ENCODE data around the gene SLC9A9.
A peak's percentile ranks its signal among the peaks of the same experiment; 100 is the strongest.

SLC9A9 gene

GRCh38 chr3:143235614-143236204 is 612.6 kb downstream of the SLC9A9 start:
- DNase-seq: no peak

DNA sequence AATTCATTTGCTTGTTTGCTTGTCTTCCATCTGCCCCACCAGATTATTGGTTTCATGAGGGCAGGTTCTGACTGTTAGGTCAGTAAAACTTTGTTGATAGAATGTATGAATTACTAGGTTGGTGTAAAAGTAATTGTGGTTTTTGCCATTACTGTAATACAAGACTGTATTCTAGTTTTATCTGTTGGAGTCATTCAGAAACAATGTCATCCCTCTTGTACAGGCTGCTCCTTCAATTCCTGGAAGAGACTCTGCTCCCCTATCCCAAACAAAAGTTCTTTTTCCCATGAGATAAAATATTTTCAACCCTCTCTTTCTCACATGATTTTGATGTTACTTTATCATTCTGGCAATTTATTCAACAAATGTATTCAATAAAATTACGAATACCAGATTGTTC is 613.7 kb downstream of the SLC9A9 start:
- no peak for DNase-seq

- DNase-seq: no peak
Observed at GRCh38 chr3:143232981-143233380, 615.3 kb downstream of the SLC9A9 start.

- no peak for DNase-seq
Observed at GRCh38 chr3:143228405-143228804, 619.9 kb downstream of the SLC9A9 start.

DNA sequence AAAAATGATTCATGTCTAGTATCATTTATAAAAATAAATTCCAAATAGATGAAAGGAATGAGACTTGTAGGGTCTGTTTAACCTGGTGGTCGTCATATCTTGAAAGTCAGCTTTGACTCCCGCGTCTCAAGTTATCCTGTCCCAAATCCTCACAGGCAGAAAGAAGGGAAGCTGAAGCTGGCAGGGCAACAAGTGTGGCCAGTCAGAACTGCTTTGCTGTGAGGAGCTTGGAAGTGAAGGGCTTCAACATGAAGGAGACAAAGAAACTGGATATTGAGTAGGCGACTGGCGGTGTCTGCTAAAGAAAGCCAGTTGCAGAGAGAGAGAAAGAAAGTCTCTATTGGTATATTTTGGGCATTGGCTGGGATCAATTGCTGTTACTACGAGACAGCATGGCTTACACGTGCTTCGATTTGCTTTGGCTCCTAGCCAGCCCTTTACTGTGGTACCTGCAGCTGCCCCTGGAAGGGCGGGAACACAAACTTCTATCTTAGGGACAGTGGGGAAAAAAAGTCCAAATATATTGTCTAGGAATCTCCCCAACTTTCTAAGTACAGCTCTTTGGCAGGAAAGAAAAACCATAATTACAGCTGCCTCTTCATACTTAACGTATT is 621.5 kb downstream of the SLC9A9 start:
- peak; percentile 41 to 69 for DNase-seq

GRCh38 chr3:143224716-143225115 is 623.6 kb downstream of the SLC9A9 start:
- peak; percentile 76 to 96 for DNase-seq

- no peak for DNase-seq
Observed at GRCh38 chr3:143222981-143223380, 625.3 kb downstream of the SLC9A9 start.

GRCh38 chr3:143222505-143222904 is 625.8 kb downstream of the SLC9A9 start:
- no peak for DNase-seq

DNA sequence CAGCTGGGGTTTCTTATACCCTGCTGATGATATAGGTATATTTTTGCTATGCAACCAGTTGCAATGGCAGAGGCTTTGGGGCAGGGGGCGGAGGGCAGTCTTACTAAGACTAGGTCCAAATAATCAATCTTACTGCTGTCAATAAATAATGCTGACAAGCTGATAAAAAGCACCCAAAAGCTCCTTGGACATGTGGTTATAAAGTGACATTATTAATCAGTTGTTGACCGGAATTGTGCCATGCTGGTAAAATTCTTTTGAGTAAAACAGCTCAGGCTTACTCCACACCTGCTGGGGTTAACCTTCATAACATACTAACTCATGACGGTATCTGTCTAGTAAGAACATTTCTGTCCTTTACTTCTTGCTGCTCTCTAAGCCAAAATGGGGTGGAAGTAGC is 626.8 kb downstream of the SLC9A9 start:
- no peak for DNase-seq

GRCh38 chr3:143220741-143221140 is 627.5 kb downstream of the SLC9A9 start:
- DNase-seq: no peak

GRCh38 chr3:143218166-143218835 is 630.0 kb downstream of the SLC9A9 start:
- DNase-seq: no peak

DNA sequence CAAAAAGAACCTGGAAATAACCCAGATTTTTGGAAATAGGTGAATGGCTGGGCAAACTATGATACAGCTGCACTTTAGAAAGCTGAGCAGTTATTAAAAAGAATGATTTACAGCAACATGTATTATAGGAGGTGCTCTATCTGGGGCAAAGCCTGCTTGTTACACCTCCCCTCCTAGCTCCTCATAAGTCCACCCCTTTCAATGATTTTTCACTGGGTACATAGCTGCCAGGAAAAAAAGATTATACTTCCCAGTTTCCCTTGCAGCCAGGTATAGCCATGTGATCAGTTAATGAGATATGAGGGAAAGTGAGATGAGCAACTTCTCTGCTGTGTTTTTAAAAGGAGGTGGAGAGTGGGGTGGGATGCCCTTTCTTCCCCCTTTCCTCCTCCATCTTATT is 631.0 kb downstream of the SLC9A9 start:
- DNase-seq: peak in 1 of 2 experiments; percentile 38

GRCh38 chr3:143216709-143217182 is 631.5 kb downstream of the SLC9A9 start:
- no peak for DNase-seq
